GM12891 (cell line): Measurements from ENCODE around the gene FNDC7.

Experiments
- DNase-seq: peaks from one replicate; pipeline ENCODE4 v3.0.0; 2011; ENCODE audit warnings: low spot score; ENCODE audit not compliant: insufficient read length
- FAIRE-seq: peaks from 2 replicates; lab custom pipeline; 2011; peaks lifted over from hg19 to GRCh38; lab: Jason Lieb, UNC
- PAX5 ChIP-seq: IDR thresholded peaks from 2 replicates; pipeline ENCODE4 v1.6.1; 2011; ENCODE audit warnings: low read length, moderate library complexity, mild to moderate bottlenecking; ENCODE audit not compliant: insufficient read depth, severe bottlenecking
- POLR2A ChIP-seq: IDR thresholded peaks from 2 replicates; pipeline ENCODE4 v1.6.1; 2011; ENCODE audit warnings: low read depth, low read length, control low read depth
- POLR2AphosphoS5 ChIP-seq: IDR thresholded peaks from 2 replicates; pipeline ENCODE4 v1.6.1; 2011; ENCODE audit warnings: low read depth, low read length, control low read depth
- POU2F2 ChIP-seq: IDR thresholded peaks from 2 replicates; pipeline ENCODE4 v1.6.1; 2011; ENCODE audit warnings: low read depth, mild to moderate bottlenecking, control low read depth, low read length, moderate library complexity
- SPI1 ChIP-seq: IDR thresholded peaks from 2 replicates; pipeline ENCODE4 v1.6.1; 2011; ENCODE audit warnings: low read depth, low read length, control low read depth
- TAF1 ChIP-seq: IDR thresholded peaks from 2 replicates; pipeline ENCODE4 v1.6.1; 2011; ENCODE audit warnings: low read depth, low read length, control low read depth

Gene FNDC7

DNA sequence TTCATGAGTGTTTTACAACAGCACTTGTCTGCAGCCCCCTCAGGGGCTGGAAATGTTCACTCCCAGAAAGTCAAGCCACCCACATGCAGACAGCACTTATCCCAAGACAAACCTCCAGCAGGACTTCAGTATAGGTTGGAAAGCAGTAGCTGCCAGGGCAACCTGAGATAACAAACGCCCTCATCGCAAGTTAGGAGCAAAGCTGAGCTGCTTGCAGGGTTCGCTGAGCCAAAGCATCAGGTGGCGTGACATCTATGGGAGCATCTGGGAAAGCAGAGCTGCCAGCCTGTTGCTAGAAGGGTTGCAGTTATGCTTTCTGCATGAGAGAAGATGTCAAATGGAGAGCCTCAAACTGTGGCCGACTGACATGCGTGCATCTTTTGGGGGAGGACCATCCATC lies 29.5 kb downstream of the FNDC7 start:
- no peak for DNase-seq
- TF ChIP-seq TAF1, result no peak
- no peak for TF ChIP-seq POLR2A
- no peak for TF ChIP-seq SPI1
- no peak for TF ChIP-seq POLR2AphosphoS5
- no peak for TF ChIP-seq PAX5
- no peak for FAIRE-seq

- DNase-seq (no peak), FAIRE-seq (no peak)
- no peak for TF ChIP-seq SPI1
- TF ChIP-seq POU2F2, result no peak
- TF ChIP-seq POLR2A, result no peak
- TF ChIP-seq PAX5, result no peak
- no peak for TF ChIP-seq POLR2AphosphoS5
- TF ChIP-seq TAF1, result no peak
These were observed 33.3 kb downstream of the FNDC7 start for GRCh38 chr1:108745980-108746381.

DNA sequence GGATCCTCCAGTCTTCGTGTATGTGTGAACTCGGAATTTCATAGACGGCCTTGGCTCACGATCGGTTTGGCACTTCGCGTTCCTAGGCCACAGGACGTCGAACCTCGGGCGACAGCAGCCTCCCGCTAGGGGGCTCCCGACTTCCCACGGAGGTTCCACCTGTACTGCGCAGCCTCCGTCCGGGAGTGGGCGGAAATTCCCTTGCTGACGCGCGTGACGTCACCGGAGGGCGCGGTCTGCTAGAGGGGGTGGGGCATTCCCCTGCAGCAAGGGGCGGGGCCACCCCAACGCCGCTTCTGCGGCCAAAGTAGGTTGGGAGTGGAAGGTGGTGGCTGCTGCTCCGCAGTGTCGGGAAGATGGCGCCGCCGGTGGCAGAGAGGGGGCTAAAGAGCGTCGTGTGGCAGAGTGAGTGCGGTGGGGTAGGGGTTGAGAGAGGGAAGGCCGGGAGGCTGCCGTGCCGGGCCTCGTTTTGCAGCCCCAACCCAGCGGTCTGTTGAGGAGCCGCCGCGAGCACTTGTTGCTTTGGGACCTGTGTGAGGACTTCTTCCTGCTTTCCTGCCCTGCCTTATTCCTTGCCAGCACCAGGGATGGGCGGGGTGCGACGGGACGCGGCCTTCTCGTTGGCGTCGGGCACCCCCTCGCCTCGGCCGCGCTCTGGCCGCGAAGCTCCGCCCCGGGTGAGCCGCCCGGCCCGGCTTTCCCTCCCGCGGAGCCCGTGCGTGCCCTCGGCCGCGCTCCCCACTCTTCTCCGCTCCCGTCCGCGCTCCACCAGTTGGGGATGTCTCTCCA lies 33.9 kb downstream of the FNDC7 start, which contains the start of gene STXBP3:
STXBP3 (plus strand) TSS at position 293 of the 789 bp plus-strand sequence; CDS start at position 357, 64 bp downstream.
- TF ChIP-seq PAX5, result peak; percentile 11
- peak; percentile 83 for TF ChIP-seq TAF1
- TF ChIP-seq POLR2A, result peak; percentile 90
- peak; percentile 93 for TF ChIP-seq POLR2AphosphoS5
- TF ChIP-seq POU2F2, result no peak; the same call in 1 of the 2 replicates
- no peak for TF ChIP-seq SPI1
- DNase-seq (peak; percentile 81), FAIRE-seq (peak; percentile 100)

GRCh38 chr1:108747171-108747850 lies 34.6 kb downstream of the FNDC7 start:
- DNase-seq (no peak), FAIRE-seq (no peak)
- TF ChIP-seq SPI1 (no peak), POLR2AphosphoS5 (no peak), TAF1 (0 out of 2 replicates have a peak, but pooled peaks have one; percentile 34)

GRCh38 chr1:108747898-108748297 lies 35.2 kb downstream of the FNDC7 start:
- TF ChIP-seq SPI1 (no peak), POU2F2 (no peak), POLR2A (no peak), PAX5 (no peak), POLR2AphosphoS5 (no peak), TAF1 (no peak)
- DNase-seq (no peak), FAIRE-seq (no peak)

DNA sequence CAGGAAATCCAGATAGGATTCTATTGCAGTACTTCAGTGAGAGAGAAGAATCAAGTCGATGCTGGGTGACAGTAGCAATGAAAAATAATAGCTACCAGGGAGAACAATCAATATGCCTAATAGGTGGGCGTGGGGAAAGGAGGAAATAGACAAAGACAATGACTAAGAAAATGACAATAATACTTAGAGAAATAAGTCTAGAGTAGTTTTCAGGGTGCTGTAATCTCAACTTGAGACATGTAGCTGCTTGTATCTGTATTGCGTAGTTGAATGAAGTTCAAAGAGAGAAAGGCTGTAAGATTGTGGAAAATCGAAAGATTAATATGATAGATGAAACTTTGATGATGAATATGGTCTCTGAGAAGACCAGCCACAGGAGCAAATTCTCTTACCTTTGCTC lies 36.4 kb downstream of the FNDC7 start:
- DNase-seq, result no peak
- no peak for FAIRE-seq
- TF ChIP-seq TAF1 (no peak), POLR2AphosphoS5 (no peak), SPI1 (no peak), PAX5 (no peak), POLR2A (no peak), POU2F2 (no peak)

DNA sequence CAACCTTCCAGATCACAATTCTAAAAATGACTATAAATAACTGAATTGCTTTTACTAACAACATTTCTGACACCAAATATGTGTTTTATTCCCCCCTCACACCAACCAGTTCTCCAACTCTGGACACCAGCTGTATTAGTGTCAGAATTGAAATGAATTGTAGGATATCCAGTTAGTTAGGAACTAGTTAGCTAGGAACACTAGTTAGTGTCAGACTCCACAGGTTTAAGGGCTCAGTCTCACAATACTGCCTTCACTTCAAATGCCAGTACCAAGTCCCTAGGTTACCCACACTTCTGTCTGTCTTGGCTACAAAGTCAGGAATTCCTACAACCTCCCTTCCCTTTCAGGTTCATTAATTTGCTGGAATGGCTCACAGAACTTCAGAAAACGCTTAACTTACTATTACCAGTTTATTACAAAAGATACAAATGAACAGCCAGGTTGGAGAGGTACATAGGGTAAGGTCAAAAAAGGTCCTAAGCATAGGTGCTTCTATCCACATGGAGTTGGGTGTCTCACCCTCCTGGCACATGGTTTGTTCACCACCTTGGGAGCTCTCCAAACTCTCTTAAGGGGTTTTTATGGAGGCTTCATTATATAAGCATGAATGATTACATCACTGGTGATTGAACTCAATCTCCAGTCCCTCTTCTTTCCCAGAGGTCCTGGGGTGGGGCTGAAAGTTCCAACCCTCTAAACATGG lies 37.9 kb downstream of the FNDC7 start:
- FAIRE-seq (no peak), DNase-seq (no peak)
- TF ChIP-seq TAF1 (no peak), POU2F2 (no peak), PAX5 (no peak), SPI1 (no peak), POLR2AphosphoS5 (no peak), POLR2A (no peak)

DNA sequence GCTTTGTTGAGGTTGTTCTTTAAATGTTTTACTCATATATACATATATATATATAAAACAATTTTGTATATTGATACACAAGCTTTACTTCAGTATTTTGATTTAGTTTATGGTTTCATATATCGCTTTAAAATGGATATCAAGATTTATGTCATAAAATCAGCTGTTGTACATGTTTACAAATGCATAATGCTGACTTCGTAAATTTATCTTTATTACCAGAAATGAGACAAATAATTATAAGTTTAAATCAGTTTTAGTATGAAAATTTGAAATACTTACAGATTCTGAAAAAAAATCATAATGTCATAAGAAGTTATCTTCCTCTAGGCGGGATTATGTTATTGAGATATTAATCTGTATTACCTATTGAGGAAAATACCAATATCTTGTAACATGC lies 40.7 kb downstream of the FNDC7 start:
- DNase-seq (no peak), FAIRE-seq (no peak)
- no peak for TF ChIP-seq POU2F2
- TF ChIP-seq SPI1, result no peak
- no peak for TF ChIP-seq POLR2AphosphoS5
- no peak for TF ChIP-seq POLR2A
- TF ChIP-seq PAX5, result no peak
- TF ChIP-seq TAF1, result no peak

DNA sequence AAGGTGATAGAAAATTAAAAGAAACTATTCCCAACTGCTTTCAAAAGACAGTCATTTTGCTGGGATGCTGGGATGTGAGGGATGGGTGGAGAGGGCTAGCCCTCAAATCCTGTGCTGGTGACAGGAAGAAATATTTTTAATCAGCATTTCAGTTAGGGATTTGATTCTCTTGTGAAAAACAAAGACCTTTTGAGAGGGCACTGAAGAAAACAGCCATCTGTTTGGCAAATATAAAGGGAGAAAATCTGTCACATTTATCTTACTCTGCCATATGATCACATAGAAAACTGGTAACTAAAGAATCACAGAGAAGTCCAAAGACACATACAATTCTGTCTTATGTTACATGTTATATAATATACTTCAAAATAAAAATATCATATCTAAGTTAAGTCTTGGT lies 46.1 kb downstream of the FNDC7 start:
- no peak for FAIRE-seq
- TF ChIP-seq POLR2AphosphoS5 (no peak), POU2F2 (no peak), TAF1 (no peak), SPI1 (no peak), PAX5 (no peak), POLR2A (no peak)

DNA sequence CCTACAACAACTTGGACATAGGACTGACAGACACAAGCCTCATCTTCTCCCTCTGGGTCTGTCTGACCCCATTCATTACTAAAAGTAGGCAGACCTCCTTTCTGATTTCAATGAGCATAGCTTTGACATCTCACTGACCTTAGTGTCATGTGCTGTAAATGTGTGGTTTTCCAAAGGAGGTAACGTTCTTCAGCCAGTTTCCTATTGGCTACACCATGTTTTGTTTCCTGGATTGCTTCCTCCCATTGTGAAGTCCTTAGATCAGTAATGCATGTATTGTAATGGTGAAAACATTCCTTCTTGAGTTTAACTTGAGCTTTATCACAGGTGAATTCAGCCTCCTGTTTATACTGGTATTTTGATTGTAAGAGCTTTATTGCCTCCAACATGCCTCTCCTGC lies 54.4 kb downstream of the FNDC7 start:
- FAIRE-seq (no peak), DNase-seq (no peak)
- no peak for TF ChIP-seq POLR2A
- no peak for TF ChIP-seq PAX5
- no peak for TF ChIP-seq POLR2AphosphoS5
- TF ChIP-seq POU2F2, result no peak
- TF ChIP-seq SPI1, result no peak
- TF ChIP-seq TAF1, result no peak

More for the DNA sequence above, 46.1 kb downstream of the FNDC7 start:
- no peak for DNase-seq
